ENCODE results near the gene CEMP1. TPM values are rescaled to one million over a fixed set of nuclear protein-coding genes. Genes with fewer than 3 reads are reported as not detected.

CEMP1 gene
- total RNA-seq, 1 donor from 2014 or later: not detected

- Histone ChIP-seq H3K9me3 (no peaks in the 10 kb centered on the region), H3K27ac (no peak overlapping the region), H3K4me3 (no peak overlapping the region), H3K4me1 (peaks cover 22% of the 10 kb centered on the region), H3K27me3 (no peaks in the 10 kb centered on the region), H3K36me3 (peaks cover 0 to 30% of the 10 kb centered on the region in 2 donors)
- no peak for DNase-seq (ENCODE audit: extremely low spot score in 2 of 2)
- TF ChIP-seq, protein P1, sequence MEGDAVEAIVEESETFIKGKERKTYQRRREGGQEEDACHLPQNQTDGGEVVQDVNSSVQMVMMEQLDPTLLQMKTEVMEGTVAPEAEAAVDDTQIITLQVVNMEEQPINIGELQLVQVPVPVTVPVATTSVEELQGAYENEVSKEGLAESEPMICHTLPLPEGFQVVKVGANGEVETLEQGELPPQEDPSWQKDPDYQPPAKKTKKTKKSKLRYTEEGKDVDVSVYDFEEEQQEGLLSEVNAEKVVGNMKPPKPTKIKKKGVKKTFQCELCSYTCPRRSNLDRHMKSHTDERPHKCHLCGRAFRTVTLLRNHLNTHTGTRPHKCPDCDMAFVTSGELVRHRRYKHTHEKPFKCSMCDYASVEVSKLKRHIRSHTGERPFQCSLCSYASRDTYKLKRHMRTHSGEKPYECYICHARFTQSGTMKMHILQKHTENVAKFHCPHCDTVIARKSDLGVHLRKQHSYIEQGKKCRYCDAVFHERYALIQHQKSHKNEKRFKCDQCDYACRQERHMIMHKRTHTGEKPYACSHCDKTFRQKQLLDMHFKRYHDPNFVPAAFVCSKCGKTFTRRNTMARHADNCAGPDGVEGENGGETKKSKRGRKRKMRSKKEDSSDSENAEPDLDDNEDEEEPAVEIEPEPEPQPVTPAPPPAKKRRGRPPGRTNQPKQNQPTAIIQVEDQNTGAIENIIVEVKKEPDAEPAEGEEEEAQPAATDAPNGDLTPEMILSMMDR (IDR thresholded peaks at IDR 0.05): no peak
- TF ChIP-seq POLR2AphosphoS5 (IDR thresholded peaks at IDR 0.05; ENCODE audit: insufficient read depth in 1 of 2, low read depth in 1 of 2) (no peak), POLR2A (IDR thresholded peaks at IDR 0.05) (no peak)
- intact Hi-C loops (cut with DNase I): no loop called here
Observed at GRCh38 chr16:2523801-2524231, 7.4 kb downstream of the CEMP1 start.

- Histone ChIP-seq H3K27ac (peak overlapping the region; percentile 72), H3K27me3 (no peaks in the 10 kb centered on the region), H3K4me1 (peaks cover 51% of the 10 kb centered on the region), H3K9me3 (no peaks in the 10 kb centered on the region), H3K4me3 (peak overlapping the region; percentile 62 to 72), H3K36me3 (peaks cover 0 to 13% of the 10 kb centered on the region in 2 donors)
- peak in 1 of 2 donors; percentile 22 for TF ChIP-seq POLR2AphosphoS5 (IDR thresholded peaks at IDR 0.05; ENCODE audit: insufficient read depth in 1 of 2, low read depth in 1 of 2)
- TF ChIP-seq POLR2A (IDR thresholded peaks at IDR 0.05): no peak
- intact Hi-C loops (cut with DNase I): no loop called here
- DNase-seq (ENCODE audit: extremely low spot score in 2 of 2): no peak
Observed at GRCh38 chr16:2520784-2521531, 10.2 kb downstream of the CEMP1 start.

DNA sequence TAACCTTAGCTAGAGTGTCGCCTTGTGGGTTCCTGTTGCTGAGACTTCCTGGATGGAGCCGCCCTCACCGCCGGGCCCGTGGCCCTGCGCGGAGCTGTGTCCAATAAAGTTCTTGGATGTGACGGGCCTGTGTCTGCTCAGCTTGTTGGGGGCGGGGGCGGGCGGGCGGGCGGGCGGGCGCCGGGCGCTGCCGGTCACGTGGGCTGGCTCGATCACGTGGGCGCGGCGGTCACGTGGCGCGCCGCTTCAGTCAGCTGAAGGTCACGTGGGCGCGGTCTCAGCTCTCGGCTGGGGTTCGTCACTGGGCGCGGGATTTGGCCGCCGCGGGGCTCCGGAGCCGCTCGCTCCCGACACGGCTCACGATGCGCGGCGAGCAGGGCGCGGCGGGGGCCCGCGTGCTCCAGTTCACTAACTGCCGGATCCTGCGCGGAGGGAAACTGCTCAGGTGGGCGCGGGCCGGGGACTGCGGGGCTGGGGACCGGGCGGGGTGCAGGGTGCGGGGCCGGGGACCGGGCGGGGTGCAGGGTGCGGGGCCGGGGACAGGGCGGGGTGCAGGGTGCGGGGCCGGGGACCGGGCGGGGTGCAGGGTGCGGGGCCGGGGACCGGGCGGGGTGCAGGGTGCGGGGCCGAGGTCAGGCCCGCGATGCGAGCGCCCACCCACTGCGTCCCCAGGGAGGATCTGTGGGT is 11.0 kb downstream of the CEMP1 start, which contains the start of gene AMDHD2:
AMDHD2 (plus strand) TSS at position 275 of the 687 bp plus-strand sequence; CDS start at position 363, 88 bp downstream.
- Histone ChIP-seq H3K36me3 (peaks cover 0 to 13% of the 10 kb centered on the region in 2 donors), H3K4me1 (peaks cover 58% of the 10 kb centered on the region), H3K27ac (peak within 1 kb of the TSS; percentile 72), H3K4me3 (peak within 1 kb of the TSS; percentile 62 to 72), H3K27me3 (no peaks in the 10 kb centered on the region), H3K9me3 (no peaks in the 10 kb centered on the region)
- TF ChIP-seq, protein P1 (IDR thresholded peaks at IDR 0.05): no peak
- TF ChIP-seq POLR2A (IDR thresholded peaks at IDR 0.05) (peak in 1 of 2 donors; percentile 48), POLR2AphosphoS5 (IDR thresholded peaks at IDR 0.05; ENCODE audit: insufficient read depth in 1 of 2, low read depth in 1 of 2) (peak in 1 of 2 donors; percentile 36)
- intact Hi-C loops (cut with DNase I): no loop called here
- DNase-seq (ENCODE audit: extremely low spot score in 2 of 2): no peak

GRCh38 chr16:2519711-2520080 is 11.5 kb downstream of the CEMP1 start:
- peaks cover 64% of the 10 kb centered on the region for H3K4me1 ChIP-seq
- intact Hi-C loops (cut with DNase I): loop anchor here (10.0 kb wide), 2 partner anchors 265 to 365 kb away; partner anchors contain the start of genes ECI1 and TRAF7
- peaks cover 0 to 12% of the 10 kb centered on the region in 2 donors for H3K36me3 ChIP-seq
- H3K27me3 ChIP-seq: no peaks in the 10 kb centered on the region
- TF ChIP-seq POLR2A (IDR thresholded peaks at IDR 0.05) (no peak), POLR2AphosphoS5 (IDR thresholded peaks at IDR 0.05; ENCODE audit: insufficient read depth in 1 of 2, low read depth in 1 of 2) (no peak)
- TF ChIP-seq, protein P1 (IDR thresholded peaks at IDR 0.05): no peak
- peak overlapping the region; percentile 62 to 72 for H3K4me3 ChIP-seq
- H3K27ac ChIP-seq: peak overlapping the region; percentile 72
- no peak for DNase-seq (ENCODE audit: extremely low spot score in 2 of 2)
- H3K9me3 ChIP-seq: no peaks in the 10 kb centered on the region

All from vagina (tissue), 2 donors.